Activated CD4-positive, alpha-beta T cell treated with anti-CD3 and anti-CD28 coated beads for 36 hours (primary cell): ENCODE results near the gene BRINP3. TPM values are rescaled to one million over a fixed set of nuclear protein-coding genes. Genes with fewer than 3 reads are reported as not detected.
"Not testable (repeated sequence)": the region's sequence is repeated elsewhere in the genome, so short reads cannot be mapped to it uniquely, and the experiment has no call there.

ENCODE experiments used
- ATAC-seq: fragments of 200-7000 bp; cut with Tn5 transposase; one replicate; pipeline ENCODE4 v1.10.0; 2021; ENCODE audit warnings: mild to moderate bottlenecking, moderate library complexity
- CTCF ChIA-PET: fragments of 350-600 bp; sonication (Branson Sonifier 250); formaldehyde crosslinking; loops from one replicate; lab custom pipeline; 2021; ENCODE audit warnings: antibody characterized with exemption; lab: Charles Lee
- POLR2A ChIA-PET: fragments of 350-600 bp; sonication (Branson Sonifier 250); formaldehyde crosslinking; loops from one replicate; lab custom pipeline; 2021; ENCODE audit warnings: antibody characterized with exemption, inconsistent platforms; lab: Charles Lee
- DNase-seq: peaks from one replicate; pipeline ENCODE4 v3.0.0-alpha.2; 2020
- H3K27ac Mint-ChIP-seq: one replicate; pipeline ENCODE4 v1.8.0; 2021; ENCODE audit warnings: mixed read lengths
- H3K27me3 Mint-ChIP-seq: one replicate; pipeline ENCODE4 v1.8.0; 2021; ENCODE audit warnings: mixed read lengths
- H3K36me3 Mint-ChIP-seq: one replicate; pipeline ENCODE4 v1.8.0; 2021; ENCODE audit warnings: low read depth, mixed read lengths
- H3K4me1 Mint-ChIP-seq: one replicate; pipeline ENCODE4 v1.8.0; 2021; ENCODE audit warnings: mixed read lengths
- H3K4me3 Mint-ChIP-seq: one replicate; pipeline ENCODE4 v1.8.0; 2021; ENCODE audit warnings: mild to moderate bottlenecking, moderate library complexity, mixed read lengths
- H3K9me3 Mint-ChIP-seq: one replicate; pipeline ENCODE4 v1.8.0; 2021; ENCODE audit warnings: low read depth, mixed read lengths
- intact Hi-C, 2 experiments: fragments of 100-400 bp; cut with DNase I in 1 of 2; cut with micrococcal nuclease in 1 of 2; formaldehyde crosslinking; loops; one replicate each; pipeline versions ENCODE4 v1.14.2 to v1.15.1; 2022 to 2024; cut with DNase I, micrococcal nuclease
- total RNA-seq, 2 experiments: library from RNA; stranded (reverse); gene quantifications; one replicate each; pipeline ENCODE4 v1.2.3, GENCODE V29; 2021

The BRINP3 gene
- total RNA-seq = not detected

DNA sequence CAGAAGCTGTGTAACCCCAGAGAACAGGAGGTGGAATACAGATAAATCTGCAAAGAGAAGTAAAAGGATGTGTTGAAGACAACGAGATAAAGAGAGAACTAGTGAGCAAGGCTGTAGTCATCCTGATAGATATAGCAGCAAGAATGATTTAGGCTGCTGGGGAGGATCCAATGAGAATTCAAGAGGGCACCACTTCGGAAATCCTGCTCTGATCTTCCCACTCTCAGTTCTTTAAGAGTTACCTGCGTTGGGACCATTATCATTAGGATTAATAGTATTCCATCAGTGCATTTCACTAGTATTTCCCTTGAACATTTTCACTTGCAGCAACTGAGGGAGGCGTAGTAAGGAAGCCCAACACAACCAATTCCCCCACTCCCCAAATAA lies at the start of gene BRINP3:
Gene BRINP3 (minus strand): TSS at position 103 of the 387 bp plus-strand sequence.
- Mint-ChIP-seq H3K4me1 (peaks cover 10% of the 10 kb centered on the region), H3K27me3 (peaks cover 35% of the 10 kb centered on the region), H3K9me3 (no peaks in the 10 kb centered on the region), H3K36me3 (no peaks in the 10 kb centered on the region), H3K4me3 (no peak within 1 kb of the TSS), H3K27ac (no peak within 1 kb of the TSS)
- ChIA-PET CTCF (no interaction called here), POLR2A (no interaction called here)
- ATAC-seq (no peak), DNase-seq (no peak)
- intact Hi-C loops = loop anchor here in 1 of 2 experiments (5.0 kb wide), 1 partner anchor 490 kb away; no protein-coding TSS in a partner anchor

DNA sequence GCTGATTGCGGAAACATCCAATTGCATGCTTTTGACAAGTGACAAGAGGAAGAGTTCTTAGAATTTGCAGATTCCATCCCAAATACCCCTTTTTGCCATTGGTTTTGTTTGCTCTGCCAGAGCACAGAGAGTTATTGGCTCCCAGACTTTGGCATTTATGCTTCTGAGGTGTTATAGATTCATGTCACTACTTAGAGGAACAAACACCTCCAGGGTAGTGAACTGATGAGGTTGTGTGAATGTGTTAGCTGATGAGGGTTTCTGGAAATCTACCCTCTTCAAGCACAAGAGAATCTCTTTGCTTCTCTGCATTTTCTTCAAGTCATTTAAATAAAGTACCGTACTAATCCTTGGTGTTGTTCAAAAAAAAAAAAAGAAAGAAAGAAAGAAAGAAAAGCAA lies 33.9 kb upstream of the BRINP3 start:
- DNase-seq = no peak
- Mint-ChIP-seq H3K27ac (no peak overlapping the region), H3K9me3 (peaks cover 2% of the 10 kb centered on the region), H3K4me1 (no peaks in the 10 kb centered on the region), H3K36me3 (no peaks in the 10 kb centered on the region), H3K27me3 (no peaks in the 10 kb centered on the region), H3K4me3 (no peak overlapping the region)
- intact Hi-C loops = no loop called here
- POLR2A ChIA-PET = no interaction called here
- CTCF ChIA-PET = no interaction called here
- no peak for ATAC-seq

DNA sequence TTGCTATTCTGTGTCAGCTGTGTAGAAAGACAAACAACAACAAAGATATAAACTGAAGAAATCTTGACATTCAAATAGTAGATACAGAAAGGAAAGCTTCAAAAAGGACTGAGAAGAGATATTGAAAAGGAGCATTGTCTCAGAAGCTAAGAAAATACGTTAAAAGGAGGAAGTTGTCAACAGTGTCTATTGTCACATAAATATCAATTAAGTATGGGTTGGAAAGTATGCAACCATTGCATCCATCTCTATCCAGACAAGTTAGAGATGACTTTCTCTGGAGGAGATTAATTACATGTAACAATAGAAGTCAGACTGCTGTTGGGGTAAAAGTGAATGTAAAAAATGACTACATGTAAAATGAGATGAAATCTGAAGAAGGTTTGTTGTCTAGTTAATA lies 29.7 kb upstream of the BRINP3 start:
- Mint-ChIP-seq H3K27me3 (no peaks in the 10 kb centered on the region), H3K9me3 (peaks cover 2% of the 10 kb centered on the region), H3K4me3 (no peak overlapping the region), H3K4me1 (no peaks in the 10 kb centered on the region), H3K36me3 (no peaks in the 10 kb centered on the region), H3K27ac (no peak overlapping the region)
- intact Hi-C loops = no loop called here
- ATAC-seq (no peak), DNase-seq (no peak)
- ChIA-PET CTCF (no interaction called here), POLR2A (no interaction called here)

DNA sequence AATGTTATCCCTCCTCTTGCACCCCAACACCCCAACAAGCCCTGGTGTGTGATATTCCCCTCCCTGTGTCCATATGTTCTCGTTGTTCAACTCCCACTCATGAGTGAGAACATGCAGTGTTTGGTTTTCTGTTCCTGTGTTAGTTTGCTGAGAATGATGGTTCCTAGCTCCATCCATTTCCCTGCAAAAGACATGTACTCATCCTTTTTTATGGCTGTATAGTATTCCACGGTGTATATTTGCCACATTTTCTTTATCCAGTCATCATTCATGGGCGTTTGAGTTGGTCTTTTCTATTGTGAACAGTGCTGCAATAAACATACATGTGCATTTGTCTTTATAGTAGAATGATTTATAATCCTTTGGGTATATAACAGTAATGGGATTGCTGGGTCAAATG lies 26.9 kb upstream of the BRINP3 start:
- DNase-seq, H3K4me1 Mint-ChIP-seq, POLR2A ChIA-PET, H3K4me3 Mint-ChIP-seq, ATAC-seq, H3K36me3 Mint-ChIP-seq, H3K27ac Mint-ChIP-seq, H3K9me3 Mint-ChIP-seq, CTCF ChIA-PET, H3K27me3 Mint-ChIP-seq, intact Hi-C loops: not testable (repeated sequence)

DNA sequence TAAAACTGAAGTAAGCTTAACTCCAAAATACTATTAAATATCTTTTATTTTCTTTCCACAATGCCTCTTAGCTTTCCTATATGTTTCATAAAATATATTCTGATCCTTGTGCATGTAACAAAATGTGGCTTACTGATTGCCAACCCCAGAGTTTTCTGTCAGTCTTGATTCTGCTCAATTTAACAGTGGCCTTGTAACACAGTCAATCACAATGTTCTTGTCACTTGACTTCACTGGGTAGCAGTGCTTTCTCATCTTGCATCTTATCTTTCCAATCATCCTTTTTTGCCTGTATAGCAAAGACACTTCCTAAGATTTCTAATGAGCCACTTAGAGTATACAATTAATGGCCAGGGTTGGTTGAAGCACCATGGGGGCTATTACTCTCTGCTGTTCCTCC lies 19.9 kb upstream of the BRINP3 start:
- H3K27me3 Mint-ChIP-seq = no peaks in the 10 kb centered on the region
- no peak overlapping the region for H3K27ac Mint-ChIP-seq
- CTCF ChIA-PET = no interaction called here
- no peak for DNase-seq
- ATAC-seq = no peak
- POLR2A ChIA-PET = no interaction called here
- peaks cover 8% of the 10 kb centered on the region for H3K9me3 Mint-ChIP-seq
- H3K4me1 Mint-ChIP-seq = no peaks in the 10 kb centered on the region
- no peaks in the 10 kb centered on the region for H3K36me3 Mint-ChIP-seq
- no peak overlapping the region for H3K4me3 Mint-ChIP-seq
- intact Hi-C loops = no loop called here

DNA sequence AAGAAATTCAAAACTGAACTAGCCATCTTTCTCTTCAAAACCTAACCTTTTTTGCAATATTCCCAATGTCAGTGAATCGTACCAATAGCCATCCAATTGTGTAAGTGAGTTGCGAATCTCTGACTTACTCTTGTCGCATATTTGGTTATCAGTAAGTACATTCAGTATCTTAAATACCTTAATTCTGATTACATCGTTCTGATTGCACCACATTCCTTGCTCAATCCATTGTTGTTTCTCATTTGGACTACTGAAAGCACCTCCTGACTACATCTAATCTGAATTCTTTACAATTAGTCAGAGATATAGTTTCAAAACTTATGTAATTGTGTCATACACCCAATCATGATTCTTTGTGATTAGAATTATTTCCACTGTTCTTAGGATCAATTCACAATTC lies 16.8 kb upstream of the BRINP3 start:
- no peak overlapping the region for H3K27ac Mint-ChIP-seq
- no peaks in the 10 kb centered on the region for H3K4me1 Mint-ChIP-seq
- DNase-seq = no peak
- no peaks in the 10 kb centered on the region for H3K27me3 Mint-ChIP-seq
- ChIA-PET POLR2A (no interaction called here), CTCF (no interaction called here)
- ATAC-seq = no peak
- no peak overlapping the region for H3K4me3 Mint-ChIP-seq
- intact Hi-C loops = no loop called here
- no peaks in the 10 kb centered on the region for H3K36me3 Mint-ChIP-seq
- peaks cover 4% of the 10 kb centered on the region for H3K9me3 Mint-ChIP-seq

DNA sequence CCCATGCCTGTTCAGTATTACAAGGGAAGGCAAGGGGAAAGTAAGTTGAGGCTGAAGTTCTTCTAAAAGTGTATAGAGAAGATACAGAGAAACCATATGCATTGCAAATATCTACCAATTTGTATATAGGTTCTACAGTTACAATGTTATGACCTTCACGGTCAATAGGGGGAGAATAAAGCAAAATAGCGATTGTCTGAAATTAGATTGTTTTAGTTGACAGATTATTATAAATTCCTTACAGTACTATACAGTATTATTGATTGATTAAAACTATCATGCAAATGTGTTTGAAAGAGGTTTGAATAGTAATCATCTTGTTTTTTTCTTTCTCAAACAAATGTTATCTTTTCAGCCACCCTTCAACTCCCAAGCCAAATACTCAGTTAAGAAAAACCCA lies 13.7 kb upstream of the BRINP3 start:
- ChIA-PET CTCF (no interaction called here), POLR2A (no interaction called here)
- H3K9me3 Mint-ChIP-seq = peaks cover 4% of the 10 kb centered on the region
- ATAC-seq (no peak), DNase-seq (no peak)
- intact Hi-C loops = no loop called here
- no peak overlapping the region for H3K27ac Mint-ChIP-seq
- no peak overlapping the region for H3K4me3 Mint-ChIP-seq
- no peaks in the 10 kb centered on the region for H3K36me3 Mint-ChIP-seq
- no peaks in the 10 kb centered on the region for H3K27me3 Mint-ChIP-seq
- H3K4me1 Mint-ChIP-seq = no peaks in the 10 kb centered on the region

DNA sequence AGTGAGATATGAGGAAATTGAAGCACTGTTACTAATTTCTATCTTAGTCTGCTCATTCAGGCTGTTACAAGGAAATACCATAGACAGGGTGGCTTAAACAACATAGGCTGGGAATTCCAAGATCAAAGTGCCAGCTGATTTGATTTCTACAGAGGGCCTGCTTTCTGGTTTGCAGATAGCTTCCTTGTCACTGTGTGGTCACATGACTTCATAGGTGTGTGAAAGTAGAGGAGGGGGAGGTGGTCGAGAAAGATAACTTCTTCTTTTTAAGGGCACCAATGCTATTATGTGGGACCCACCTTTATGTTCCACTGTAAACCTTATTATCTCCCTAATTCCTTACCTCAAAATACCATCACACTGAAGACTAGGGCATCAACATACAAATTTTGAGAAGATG lies 6.4 kb upstream of the BRINP3 start:
- ATAC-seq = no peak
- ChIA-PET POLR2A (no interaction called here), CTCF (no interaction called here)
- no peak for DNase-seq
- Mint-ChIP-seq H3K4me3 (no peak overlapping the region), H3K36me3 (no peaks in the 10 kb centered on the region), H3K27ac (no peak overlapping the region), H3K27me3 (peaks cover 1% of the 10 kb centered on the region), H3K9me3 (no peaks in the 10 kb centered on the region), H3K4me1 (no peaks in the 10 kb centered on the region)
- intact Hi-C loops = no loop called here

DNA sequence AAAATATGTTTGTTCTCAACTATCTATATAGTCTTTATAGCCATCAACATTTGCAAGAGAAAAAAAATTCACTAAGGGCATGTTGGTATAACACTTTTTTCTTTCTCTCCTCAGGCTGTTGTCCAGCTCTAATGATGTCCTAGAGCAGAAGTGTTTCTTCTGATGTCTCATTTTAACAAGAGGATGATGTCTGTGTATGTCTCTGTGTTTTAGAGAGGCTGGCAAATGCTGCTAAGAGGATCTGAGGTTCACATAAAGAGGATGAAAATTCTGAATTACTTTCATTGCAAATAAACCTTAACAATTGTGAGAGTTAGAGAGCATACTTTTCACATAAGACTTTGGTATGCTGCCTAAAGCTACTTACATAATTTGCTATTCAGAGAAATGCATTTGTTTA lies 2.6 kb upstream of the BRINP3 start:
- ChIA-PET POLR2A (no interaction called here), CTCF (no interaction called here)
- H3K27me3 Mint-ChIP-seq = peaks cover 31% of the 10 kb centered on the region
- no peak overlapping the region for H3K27ac Mint-ChIP-seq
- H3K9me3 Mint-ChIP-seq = no peaks in the 10 kb centered on the region
- H3K4me1 Mint-ChIP-seq = peaks cover 10% of the 10 kb centered on the region
- intact Hi-C loops = no loop called here
- ATAC-seq (no peak), DNase-seq (no peak)
- no peaks in the 10 kb centered on the region for H3K36me3 Mint-ChIP-seq
- no peak overlapping the region for H3K4me3 Mint-ChIP-seq

DNA sequence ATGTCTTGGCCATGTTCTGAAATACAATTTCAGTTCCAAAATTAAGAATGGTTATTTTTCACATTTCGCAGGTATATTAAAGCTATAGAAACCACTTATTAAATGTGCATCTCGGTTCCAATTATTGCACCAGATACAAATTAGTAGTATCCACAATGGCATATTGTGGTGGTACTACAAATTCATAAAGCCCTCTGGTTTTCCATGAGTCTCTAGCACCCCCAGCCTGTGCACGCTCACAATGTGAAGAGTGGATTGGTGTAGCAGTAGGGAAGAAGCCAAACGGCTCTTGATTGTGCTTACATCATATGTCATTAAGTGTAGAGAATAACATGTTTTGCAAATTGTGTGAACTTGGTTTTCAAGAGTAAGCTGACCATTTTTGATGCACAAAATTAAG lies 1.9 kb upstream of the BRINP3 start:
- H3K9me3 Mint-ChIP-seq = no peaks in the 10 kb centered on the region
- H3K27ac Mint-ChIP-seq = no peak overlapping the region
- no peak overlapping the region for H3K4me3 Mint-ChIP-seq
- intact Hi-C loops = loop anchor here in 1 of 2 experiments (5.0 kb wide), 1 partner anchor 488 kb away; no protein-coding TSS in a partner anchor
- peaks cover 10% of the 10 kb centered on the region for H3K4me1 Mint-ChIP-seq
- no peaks in the 10 kb centered on the region for H3K36me3 Mint-ChIP-seq
- ChIA-PET CTCF (no interaction called here), POLR2A (no interaction called here)
- peaks cover 35% of the 10 kb centered on the region for H3K27me3 Mint-ChIP-seq
- ATAC-seq (no peak), DNase-seq (no peak)

DNA sequence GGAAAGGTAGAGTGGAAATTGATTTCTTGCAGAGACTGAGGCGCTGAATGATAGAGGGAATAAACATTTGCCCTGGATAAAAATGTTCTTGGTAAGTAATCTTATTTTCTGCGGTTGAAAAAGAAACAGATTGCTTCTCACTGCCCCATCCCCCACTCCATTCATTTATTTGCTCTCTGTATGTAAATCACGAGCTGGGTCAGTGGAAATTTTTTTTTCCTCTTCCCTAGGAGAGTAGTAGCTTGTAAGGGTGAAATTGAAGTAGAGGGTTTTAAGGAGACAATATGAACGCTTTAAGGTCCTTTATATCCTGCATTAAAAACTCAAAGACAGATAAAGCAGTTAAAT lies 1.4 kb upstream of the BRINP3 start:
- no peak for DNase-seq
- no peak for ATAC-seq
- H3K4me3 Mint-ChIP-seq = no peak overlapping the region
- H3K27me3 Mint-ChIP-seq = peaks cover 35% of the 10 kb centered on the region
- intact Hi-C loops = loop anchor here in 1 of 2 experiments (5.0 kb wide), 1 partner anchor 488 kb away; no protein-coding TSS in a partner anchor
- H3K27ac Mint-ChIP-seq = no peak overlapping the region
- CTCF ChIA-PET = no interaction called here
- POLR2A ChIA-PET = no interaction called here
- H3K9me3 Mint-ChIP-seq = no peaks in the 10 kb centered on the region
- peaks cover 10% of the 10 kb centered on the region for H3K4me1 Mint-ChIP-seq
- no peaks in the 10 kb centered on the region for H3K36me3 Mint-ChIP-seq

DNA sequence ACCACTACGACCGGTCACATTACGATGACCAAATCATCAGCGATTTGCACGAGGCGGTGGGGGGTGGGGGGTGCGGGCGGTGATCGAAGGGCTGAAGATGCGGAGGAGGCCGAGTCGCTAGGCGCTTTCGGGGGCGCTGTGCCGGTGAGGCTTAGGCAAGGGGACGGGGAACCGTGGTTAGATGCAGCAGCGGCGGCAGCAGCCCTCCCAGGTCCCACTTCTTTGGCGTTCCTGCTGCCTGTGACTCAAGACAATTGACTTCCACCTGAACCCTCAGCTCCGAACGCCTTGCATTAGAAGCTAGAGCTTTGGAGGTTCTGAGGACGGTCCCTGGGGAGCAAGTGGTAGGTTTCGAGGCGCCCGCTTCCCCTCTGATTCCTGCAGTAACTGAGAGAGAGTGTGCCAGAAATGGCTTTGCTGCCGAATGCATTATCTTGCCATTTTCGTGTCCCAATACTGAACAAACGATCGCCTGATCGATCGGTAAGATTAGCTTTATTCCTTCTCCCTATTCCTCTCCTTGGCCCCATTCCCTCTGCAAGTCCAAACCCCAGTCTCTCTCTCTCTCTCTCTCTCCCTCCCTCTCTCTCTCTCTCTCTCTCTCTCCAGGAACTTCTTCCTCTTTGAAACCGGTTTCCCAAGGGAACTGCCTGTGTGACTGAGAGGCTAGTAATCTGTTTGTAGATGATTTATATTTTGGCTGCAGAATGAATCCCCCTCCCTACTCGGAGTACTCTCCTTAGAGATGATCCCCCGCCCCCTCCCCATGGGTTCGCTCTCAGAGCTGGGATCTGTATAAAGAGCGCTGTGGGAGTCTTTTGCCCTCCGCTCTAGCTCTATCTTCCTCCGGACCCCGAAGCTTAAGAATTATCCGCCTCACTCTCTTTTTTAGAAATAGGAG lies 735 bp upstream of the BRINP3 start:
- H3K36me3 Mint-ChIP-seq = no peaks in the 10 kb centered on the region
- peaks cover 35% of the 10 kb centered on the region for H3K27me3 Mint-ChIP-seq
- intact Hi-C loops = loop anchor here in 1 of 2 experiments (5.0 kb wide), 1 partner anchor 489 kb away; no protein-coding TSS in a partner anchor
- no peak for DNase-seq
- H3K4me3 Mint-ChIP-seq = no peak overlapping the region
- ATAC-seq = no peak
- H3K27ac Mint-ChIP-seq = no peak overlapping the region
- ChIA-PET POLR2A (no interaction called here), CTCF (no interaction called here)
- H3K9me3 Mint-ChIP-seq = no peaks in the 10 kb centered on the region
- H3K4me1 Mint-ChIP-seq = peaks cover 10% of the 10 kb centered on the region
